ENCODE measurements around the gene AGBL3. TPM values are rescaled to one million over a fixed set of nuclear protein-coding genes. Genes with fewer than 3 reads are reported as not detected.
A peak's percentile ranks its signal among the peaks of the same experiment; 100 is the strongest.

Gene AGBL3
- polyA plus RNA-seq, 3 donors: 0.03 to 0.20 (median 0.12) TPM

GRCh38 chr7:134940729-134941128 lies 45.6 kb upstream of the AGBL3 start:
- no peak overlapping the region for H3K4me2 ChIP-seq (replicated peaks; ENCODE audit: extremely low read depth, low read length, poor library complexity, severe bottlenecking)
- H3K36me3 ChIP-seq (replicated peaks in 1 of 2; ENCODE audit: control insufficient read depth in 1 of 2, insufficient read depth in 2 of 2, low read length in 2 of 2): no peaks in the 10 kb centered on the region
- Mint-ChIP-seq H3K9me3 (no peaks in the 10 kb centered on the region), H3K4me3 (no peak overlapping the region), H3K36me3 (no peaks in the 10 kb centered on the region), H3K4me1 (no peaks in the 10 kb centered on the region), H3K27ac (peak overlapping the region in 1 of 7 donors; percentile 6), H3K27me3 (ENCODE audit: low read depth in 3 of 3) (peaks cover 0 to 2% (median 1%) of the 10 kb centered on the region in 3 donors)
- H3K9me3 ChIP-seq (replicated peaks in 1 of 2; ENCODE audit: control insufficient read depth in 1 of 2, insufficient read depth in 1 of 2, low read length in 2 of 2): no peaks in the 10 kb centered on the region
- no peak overlapping the region for H3K4me3 ChIP-seq (replicated peaks in 1 of 3; ENCODE audit: low read depth in 2 of 3, low read length in 3 of 3)
- no peaks in the 10 kb centered on the region for H4K20me1 ChIP-seq (ENCODE audit: insufficient read depth, low read length)
- H3K27me3 ChIP-seq (ENCODE audit: control insufficient read depth in 2 of 2, insufficient read depth in 2 of 2, low read length in 2 of 2): no peaks in the 10 kb centered on the region
- H3K79me2 ChIP-seq (ENCODE audit: insufficient read depth, low read length): no peaks in the 10 kb centered on the region
- intact Hi-C loops (cut with micrococcal nuclease): loop anchor here in 1 of 2 donors (10.0 kb wide), 1 partner anchor 506 kb away; no protein-coding TSS in a partner anchor
- no peak for TF ChIP-seq CTCF (IDR thresholded peaks at IDR 0.05)
- H2AFZ ChIP-seq (ENCODE audit: insufficient read depth, low read depth, low read length, poor library complexity, severe bottlenecking): no peak overlapping the region
- DNase-seq: no peak
- no peaks in the 10 kb centered on the region for H3K4me1 ChIP-seq (ENCODE audit: control insufficient read depth in 1 of 2, insufficient read depth in 2 of 2, low read length in 2 of 2)
- no peak overlapping the region for H3K27ac ChIP-seq (ENCODE audit: low read depth in 1 of 2, low read length in 2 of 2)
- H3K9ac ChIP-seq (ENCODE audit: insufficient read depth, low read length, poor library complexity, severe bottlenecking): no peak overlapping the region

DNA sequence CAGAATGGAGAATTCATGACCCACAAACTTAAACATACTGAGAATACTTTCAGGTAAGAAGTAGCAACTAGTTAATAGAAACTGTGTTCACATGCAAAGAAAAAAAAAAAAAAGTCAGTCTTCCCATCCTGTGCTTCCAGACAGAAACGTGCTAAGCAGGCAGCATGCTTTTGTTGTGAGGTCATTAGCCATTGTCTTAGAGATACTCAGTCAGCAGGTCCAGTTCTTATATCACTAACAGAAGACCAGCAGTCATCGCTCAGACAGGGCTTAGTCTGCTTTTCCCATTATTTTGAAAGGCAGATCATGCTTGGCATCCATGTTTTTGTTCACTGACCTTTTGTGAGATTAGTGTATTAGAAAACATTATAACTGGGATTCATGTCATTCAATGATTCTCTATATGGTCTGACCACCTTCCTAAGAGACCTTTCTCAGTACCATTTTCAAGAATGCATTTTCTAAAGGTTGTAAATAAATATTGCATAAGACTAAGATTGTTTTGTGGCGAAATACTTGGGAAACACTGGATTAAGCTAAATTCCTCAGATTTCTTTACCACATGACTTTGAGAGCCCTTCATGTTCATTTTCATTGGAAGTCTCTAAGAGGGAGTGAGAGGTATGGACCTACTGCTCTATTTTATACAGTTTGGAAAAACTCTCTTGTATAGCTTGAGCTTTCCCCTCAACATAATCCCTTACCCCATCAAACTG lies 45.0 kb upstream of the AGBL3 start:
- intact Hi-C loops (cut with micrococcal nuclease): loop anchor here in 1 of 2 donors (10.0 kb wide), 1 partner anchor 507 kb away; no protein-coding TSS in a partner anchor
- no peak for TF ChIP-seq CTCF (IDR thresholded peaks at IDR 0.05)

More for the DNA sequence above, 45.0 kb upstream of the AGBL3 start:
- Mint-ChIP-seq H3K36me3 (no peaks in the 10 kb centered on the region), H3K4me3 (no peak overlapping the region), H3K4me1 (peaks cover 3% of the 10 kb centered on the region), H3K9me3 (no peaks in the 10 kb centered on the region), H3K27me3 (ENCODE audit: low read depth in 3 of 3) (peaks cover 0 to 2% (median 1%) of the 10 kb centered on the region in 3 donors), H3K27ac (no peak overlapping the region)
- H3K4me1 ChIP-seq (ENCODE audit: control insufficient read depth in 1 of 2, insufficient read depth in 2 of 2, low read length in 2 of 2): no peaks in the 10 kb centered on the region
- 100% methylated on average over 1 of the region's 3 CpGs for WGBS (ENCODE audit: insufficient coverage)
- H3K4me2 ChIP-seq (replicated peaks; ENCODE audit: extremely low read depth, low read length, poor library complexity, severe bottlenecking): no peak overlapping the region
- H3K27ac ChIP-seq (ENCODE audit: low read depth in 1 of 2, low read length in 2 of 2): no peak overlapping the region
- H3K36me3 ChIP-seq (replicated peaks in 1 of 2; ENCODE audit: control insufficient read depth in 1 of 2, insufficient read depth in 2 of 2, low read length in 2 of 2): no peaks in the 10 kb centered on the region
- no peak for DNase-seq
- H3K9me3 ChIP-seq (replicated peaks in 1 of 2; ENCODE audit: control insufficient read depth in 1 of 2, insufficient read depth in 1 of 2, low read length in 2 of 2): no peaks in the 10 kb centered on the region
- H3K27me3 ChIP-seq (ENCODE audit: control insufficient read depth in 2 of 2, insufficient read depth in 2 of 2, low read length in 2 of 2): no peaks in the 10 kb centered on the region
- no peak overlapping the region for H3K9ac ChIP-seq (ENCODE audit: insufficient read depth, low read length, poor library complexity, severe bottlenecking)
- no peaks in the 10 kb centered on the region for H3K79me2 ChIP-seq (ENCODE audit: insufficient read depth, low read length)
- H2AFZ ChIP-seq (ENCODE audit: insufficient read depth, low read depth, low read length, poor library complexity, severe bottlenecking): no peak overlapping the region
- H4K20me1 ChIP-seq (ENCODE audit: insufficient read depth, low read length): no peaks in the 10 kb centered on the region
- H3K4me3 ChIP-seq (replicated peaks in 1 of 3; ENCODE audit: low read depth in 2 of 3, low read length in 3 of 3): no peak overlapping the region
